GM19463 (cell line): ENCODE data around the gene FSIP1.
"Not testable (repeated sequence)": the region's sequence is repeated elsewhere in the genome, so short reads cannot be mapped to it uniquely, and the experiment has no call there.

Experiments
- ATAC-seq: cut with Tn5 transposase; IDR thresholded peaks from one replicate; pipeline ENCODE4 v1.9.1; 2021; ENCODE audit warnings: mild to moderate bottlenecking, moderate library complexity; ENCODE audit not compliant: unreplicated experiment

FSIP1 gene

DNA sequence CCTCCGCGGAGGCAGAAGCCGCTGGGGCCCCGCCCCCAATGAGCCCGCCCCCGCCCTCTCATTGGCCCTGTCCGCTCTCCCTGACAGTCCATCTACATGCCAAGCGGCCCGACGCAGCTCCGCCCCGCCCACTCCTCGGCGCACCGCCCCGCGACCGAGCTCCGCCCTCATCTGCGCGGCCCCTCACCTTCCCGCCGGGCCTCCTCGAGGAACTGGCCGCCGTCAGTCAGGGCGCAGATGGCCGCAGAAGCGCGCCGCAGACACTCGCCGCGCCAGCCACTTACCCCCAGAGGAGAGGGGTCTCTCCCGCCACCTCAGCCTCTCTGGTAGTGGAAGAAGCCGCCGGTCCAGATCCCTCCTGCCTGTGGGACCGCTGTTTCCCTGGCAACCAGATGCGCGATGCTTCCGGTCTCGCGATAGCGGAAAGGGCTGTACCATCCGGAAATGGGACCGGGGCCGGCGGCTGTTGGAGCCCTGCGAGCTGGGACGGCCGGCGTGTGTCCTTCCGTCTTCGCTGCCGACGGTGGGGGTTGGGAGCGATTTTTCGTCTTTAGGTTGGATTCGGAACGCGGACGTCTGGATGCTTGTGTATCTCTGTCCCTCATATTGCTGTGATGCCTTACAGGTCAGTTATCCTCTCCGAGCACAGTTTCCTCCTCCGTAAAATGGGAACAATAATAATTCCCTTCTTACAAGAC is at the start of gene FSIP1:
Gene FSIP1 (minus strand): TSS at position 401 of the 698 bp plus-strand sequence. CDS start 6,317 bp downstream, outside the sequence.
- peak; percentile 96 for ATAC-seq

DNA sequence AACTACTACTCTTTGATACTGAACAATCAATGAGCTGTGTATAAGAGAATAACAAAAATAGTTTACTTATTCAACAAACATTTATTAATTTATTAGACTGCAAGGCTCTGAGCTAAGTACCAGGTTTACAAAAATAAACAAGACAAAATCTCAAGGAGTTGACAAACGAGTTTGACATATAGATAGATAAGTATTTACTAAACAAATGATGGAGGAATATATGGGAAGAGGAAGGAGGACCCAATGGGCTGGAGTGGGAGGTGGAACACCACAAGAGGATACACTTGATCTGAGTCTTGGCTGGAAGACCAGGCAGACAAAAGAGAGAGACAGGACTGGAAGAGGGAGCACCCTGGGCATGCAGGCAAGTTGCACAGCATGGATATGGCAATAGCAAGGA is 47.5 kb upstream of the FSIP1 start:
- no peak for ATAC-seq

DNA sequence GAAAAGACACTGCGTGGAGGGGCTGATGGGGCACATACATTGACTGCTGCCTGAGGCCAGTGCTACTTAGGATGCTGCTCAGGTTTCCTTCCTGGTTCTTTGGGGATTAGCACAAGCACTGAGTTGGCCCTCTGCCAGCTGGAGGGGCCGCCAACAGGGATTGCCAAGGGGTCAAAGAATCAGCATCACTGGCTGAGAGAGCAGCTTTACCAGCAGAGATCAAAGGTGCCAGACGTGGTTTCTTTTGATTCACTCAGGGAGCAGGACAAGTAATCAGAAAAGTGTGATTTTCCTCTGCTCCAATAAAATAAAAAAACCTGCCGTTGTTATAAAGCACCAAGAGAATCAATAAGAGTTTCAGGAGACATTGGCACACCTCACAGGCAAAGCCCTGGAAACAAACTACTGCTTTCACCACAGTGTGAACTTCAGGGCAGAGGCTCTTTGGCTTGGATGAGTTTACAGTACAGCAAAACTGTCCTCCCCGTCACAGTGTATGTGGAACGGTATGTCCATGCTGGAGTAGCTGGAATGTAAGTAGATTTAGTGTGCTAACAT is 45.8 kb upstream of the FSIP1 start:
- no peak for ATAC-seq

DNA sequence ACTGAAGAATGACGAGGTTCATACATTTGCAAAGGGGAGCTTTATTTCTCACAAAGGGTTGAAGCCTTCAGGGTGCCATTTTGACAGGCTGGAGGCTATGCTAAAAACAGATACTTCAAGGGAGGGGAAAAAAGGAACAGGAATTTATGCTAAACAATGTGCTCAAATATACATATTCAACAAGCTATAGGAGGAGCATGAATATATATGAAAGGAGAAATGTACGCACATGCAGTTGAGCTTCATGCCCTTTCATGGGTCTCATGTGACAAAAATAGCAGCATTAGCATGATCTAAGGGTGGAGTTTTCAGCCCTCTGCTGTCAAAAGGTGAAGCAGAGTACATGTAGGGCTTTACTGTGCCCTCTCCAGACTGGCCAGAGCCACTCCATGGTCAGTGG is 44.3 kb upstream of the FSIP1 start:
- ATAC-seq, result no peak

DNA sequence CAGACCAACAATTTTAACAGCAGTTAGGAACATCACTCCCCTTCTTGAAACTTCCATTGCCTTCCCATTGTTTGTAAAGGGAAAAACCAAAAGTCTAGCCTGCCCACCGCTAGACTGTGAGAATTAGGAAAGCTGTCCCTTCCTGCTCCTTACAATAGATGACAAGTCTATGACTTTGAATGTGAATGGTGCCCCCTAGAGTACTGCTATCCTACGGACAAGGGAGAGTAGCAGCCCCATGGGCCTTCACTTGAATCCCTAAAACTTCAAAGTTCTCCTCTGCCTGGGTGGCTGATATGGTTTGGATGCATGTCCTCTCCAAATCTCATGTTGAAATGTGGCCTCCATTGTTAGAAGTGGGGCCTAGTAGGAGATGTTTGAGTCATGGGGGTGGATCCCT is 41.0 kb upstream of the FSIP1 start:
- ATAC-seq, result no peak

DNA sequence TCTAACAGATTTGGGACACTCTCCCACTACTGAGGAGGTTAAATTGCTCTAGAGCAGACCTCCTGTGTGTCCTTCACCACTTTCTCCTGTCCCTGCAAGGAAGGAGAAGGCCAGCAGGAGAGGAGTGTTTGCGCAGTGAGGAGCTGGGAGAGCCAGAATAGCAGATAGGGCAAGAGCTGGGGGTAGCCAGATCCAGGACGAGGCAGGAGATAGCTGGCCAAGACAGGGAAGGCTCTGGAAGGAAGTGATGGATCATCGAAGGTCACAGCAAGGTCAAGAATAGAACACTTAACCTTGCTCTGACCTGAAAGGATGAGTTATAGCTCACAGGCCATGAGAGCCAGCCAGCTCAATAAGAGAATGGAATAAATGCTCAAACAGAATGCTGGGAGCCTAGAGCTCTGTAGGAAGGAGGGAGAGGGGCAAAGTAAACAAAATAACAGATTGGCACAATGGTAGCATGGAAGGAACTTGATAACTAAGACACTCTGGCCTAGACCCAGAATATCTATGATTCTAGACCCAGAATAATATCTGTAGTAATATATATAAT is 37.5 kb upstream of the FSIP1 start:
- no peak for ATAC-seq

DNA sequence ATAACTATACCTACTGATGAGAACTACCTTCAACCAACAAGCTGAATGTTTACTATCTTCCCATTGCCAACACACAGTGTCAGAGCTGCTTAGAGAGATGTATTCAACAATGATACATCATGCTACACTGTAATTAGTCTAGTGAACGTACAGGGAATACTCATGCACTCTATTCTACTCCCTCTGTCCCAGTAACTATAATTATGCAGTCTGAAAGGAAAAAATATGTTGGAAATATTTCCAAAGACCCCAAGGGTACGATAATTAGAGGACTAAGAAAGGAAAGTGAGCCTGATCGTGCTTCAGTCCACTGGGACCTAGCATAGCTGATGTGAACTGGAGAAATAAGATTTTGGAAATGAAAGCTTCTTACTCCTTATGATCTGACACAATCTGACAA is 36.9 kb upstream of the FSIP1 start:
- ATAC-seq, result no peak

DNA sequence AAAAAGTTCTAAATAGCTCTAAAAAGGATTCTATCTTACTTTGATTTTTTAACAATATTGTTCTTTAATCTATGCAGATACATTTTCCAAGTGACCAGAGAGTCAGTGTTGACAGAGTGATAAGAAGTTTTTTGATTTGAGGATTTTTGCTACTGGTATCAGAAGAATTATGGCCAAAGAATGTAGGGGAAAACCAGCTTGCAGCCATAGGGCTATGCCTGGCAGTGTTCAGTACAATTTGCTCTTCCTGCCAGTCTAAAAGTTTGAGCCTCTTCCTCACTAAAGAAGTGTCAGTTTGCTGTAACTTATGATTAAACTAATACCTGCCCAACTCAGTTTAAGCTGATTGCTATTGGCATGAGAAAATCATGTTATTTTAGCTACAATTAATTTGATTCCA is 35.3 kb upstream of the FSIP1 start:
- ATAC-seq, result no peak

DNA sequence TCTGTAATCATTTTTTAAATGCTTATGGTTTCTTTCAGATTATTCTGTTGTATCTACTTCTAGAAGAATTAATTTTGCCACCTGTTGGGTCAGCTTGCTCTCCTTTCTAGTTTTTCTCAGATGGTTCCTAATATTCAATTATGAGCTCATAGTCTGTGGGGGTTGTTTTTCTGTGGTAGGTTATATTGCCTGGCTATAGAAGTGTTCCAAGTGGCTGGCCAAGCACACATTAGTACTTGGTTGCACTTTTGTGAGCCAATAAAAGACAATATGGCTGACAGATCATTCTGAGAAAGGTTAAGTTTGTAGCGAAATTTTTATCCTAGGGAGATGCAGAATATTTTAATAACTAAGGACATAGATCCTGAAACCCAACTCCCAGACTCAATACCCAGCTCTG is 31.8 kb upstream of the FSIP1 start:
- ATAC-seq, result no peak

DNA sequence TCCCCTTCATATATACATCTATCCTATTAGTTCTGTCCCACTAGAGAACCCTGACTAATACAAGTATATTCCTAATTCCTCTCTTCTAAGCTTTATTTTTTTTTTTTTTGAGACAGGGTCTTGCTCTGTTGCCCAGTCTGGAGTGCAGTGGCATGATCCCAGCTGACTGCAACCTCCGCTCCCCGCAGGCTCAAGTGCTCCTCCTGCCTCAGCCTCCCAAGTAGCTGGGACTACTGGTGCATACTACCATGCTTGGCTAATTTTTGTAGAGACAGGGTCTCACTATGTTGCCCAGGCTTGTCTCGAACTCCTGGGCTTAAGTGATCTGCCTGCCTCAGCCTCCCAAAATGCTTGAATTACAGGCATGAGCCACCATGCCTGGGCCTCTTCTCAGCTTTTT is 30.0 kb upstream of the FSIP1 start:
- not testable (repeated sequence) for ATAC-seq

DNA sequence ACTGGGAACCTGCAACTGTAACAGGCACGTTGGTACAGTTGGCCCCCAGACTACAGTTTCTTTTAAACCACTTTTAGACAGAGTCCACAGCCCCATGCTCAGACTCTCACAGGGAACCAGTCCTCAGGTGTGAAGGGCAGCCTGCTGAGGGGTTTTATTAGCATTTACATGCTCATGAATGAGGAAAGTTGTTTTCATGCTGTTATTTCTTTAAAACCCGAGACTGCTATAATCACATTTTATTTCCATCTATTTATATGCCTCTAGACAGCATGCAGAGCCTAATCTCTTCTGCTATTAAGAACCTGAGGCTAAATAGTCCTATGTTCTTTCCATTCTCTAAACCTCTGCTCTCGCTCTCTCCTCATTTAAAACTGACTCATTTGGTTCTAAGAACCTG is 26.3 kb upstream of the FSIP1 start:
- ATAC-seq, result no peak

DNA sequence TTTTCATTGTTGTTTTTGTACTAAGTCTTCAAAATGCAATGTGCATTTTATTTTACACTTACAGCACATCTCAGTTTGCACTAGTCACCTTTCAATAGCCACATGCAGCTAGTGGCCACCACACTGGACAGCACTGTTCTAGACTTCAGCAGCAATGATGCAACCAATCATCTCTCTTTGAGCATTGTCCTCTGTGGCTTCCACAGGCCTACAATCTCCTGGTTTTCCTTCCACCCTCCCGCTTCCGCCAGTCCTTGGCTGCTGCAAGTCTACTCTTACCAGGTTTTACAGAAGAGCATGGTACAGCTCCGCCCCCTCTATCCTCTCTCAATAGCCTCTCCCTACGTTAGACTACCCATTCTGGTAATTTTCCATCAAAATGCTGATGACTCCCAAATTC is 25.1 kb upstream of the FSIP1 start:
- no peak for ATAC-seq

DNA sequence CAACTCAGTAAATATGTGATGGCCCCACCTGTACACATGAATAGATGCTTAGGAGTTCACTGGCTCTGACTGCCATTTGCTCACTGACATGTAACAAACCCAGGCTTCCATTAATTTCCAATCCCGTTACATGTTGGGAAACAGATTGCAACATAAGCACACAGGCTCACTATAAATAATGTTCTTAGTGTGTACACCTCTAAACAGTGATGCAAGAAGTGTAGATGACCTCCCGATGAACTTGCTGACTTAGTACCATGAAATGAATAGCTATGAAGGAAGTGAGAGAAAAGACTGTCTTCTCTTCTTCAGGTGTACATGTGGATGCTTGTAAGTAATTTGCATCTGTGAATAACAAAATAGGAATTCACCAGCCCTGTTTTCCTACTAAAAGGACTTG is 21.4 kb upstream of the FSIP1 start:
- peak; percentile 75 for ATAC-seq

DNA sequence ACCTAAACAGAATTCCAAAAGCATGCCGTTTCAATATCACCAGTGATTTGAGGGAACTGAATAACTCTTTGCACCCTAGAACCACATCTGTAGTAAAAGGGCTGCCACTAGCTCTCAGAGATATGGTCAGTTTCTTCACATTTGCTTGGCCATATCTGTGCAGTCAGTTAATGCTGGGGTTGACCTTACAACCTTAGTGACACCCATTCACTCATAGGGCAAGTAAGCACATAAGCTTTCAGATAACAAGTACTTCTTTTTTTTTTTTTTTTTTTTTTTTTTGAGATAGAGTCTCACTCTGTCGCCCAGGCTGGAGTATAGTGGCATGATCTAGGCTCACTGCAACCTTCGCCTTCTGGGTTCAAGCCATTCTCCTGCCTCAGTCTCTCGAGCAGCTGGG is 20.4 kb upstream of the FSIP1 start:
- no peak for ATAC-seq

DNA sequence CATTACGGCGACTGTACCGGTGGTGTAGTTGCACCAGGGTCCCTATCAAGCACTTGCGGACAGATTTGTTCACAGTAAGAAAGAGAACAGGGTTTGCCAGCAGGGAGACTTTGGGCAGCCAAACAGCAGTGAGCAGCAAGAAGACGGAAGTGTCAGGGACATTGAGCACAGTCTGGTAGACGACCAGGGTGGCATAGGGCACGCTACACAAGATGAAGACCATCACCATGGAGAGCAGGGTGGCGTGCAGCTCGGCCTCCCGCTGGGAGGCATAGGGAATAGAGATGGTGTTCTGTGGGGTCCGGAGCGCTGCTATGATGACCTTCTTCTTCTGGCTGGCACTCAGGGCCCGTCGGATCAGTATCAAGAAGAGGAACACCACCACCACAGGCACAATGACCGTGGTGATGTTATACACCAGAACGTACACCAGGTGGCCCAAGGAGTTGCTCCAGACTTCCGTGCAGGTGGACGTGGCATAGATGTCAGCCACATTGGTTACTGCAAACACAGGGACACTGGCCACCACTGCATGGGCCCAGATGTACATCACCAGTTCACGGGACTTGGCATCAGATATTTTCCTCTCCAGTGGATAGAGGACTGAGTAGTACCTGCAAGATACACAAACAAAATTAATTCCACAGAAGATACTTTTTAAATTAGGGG is 19.1 kb upstream of the FSIP1 start:
- no peak for ATAC-seq

DNA sequence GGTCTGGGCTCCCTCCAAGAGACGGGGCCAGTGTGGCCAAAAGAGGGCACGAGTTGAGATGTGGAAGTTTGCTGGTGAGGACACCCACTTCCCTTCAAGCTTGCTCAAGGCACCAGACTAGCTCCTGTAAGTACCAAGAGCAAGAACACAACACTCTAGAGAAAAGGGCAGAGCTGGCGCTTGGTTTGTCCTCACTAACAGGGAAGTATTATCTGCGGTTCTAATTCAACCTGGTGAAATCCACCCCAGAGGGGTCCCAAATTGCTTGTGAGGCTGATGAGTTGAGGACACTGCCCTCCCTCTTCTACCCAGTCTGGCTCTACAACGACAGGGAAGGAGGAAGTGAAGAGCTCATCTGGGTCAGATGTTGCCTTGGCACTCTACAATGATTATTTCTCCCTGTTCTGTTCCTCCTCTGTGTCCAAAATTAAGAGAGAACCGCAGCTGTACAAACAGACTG is 16.9 kb upstream of the FSIP1 start:
- ATAC-seq, result no peak

DNA sequence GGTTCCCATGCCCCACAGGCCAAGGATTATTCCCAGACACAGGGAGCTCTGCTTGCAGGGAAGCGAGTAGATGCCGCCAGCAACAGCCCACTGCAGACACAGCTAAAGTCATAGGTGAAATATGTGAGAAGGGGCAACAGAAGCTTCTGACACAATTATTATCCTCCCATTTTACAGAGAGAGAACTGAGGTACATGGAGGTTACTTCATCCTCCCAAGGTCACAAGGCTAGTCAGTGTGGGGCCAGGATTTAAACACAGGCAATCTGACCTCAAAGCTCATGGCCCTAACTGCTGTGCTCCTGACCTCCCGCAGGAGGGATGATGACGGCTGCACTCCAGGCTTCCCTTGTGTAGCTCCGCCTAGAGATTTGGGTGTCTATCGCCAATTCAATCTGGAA is 15.7 kb upstream of the FSIP1 start:
- no peak for ATAC-seq

DNA sequence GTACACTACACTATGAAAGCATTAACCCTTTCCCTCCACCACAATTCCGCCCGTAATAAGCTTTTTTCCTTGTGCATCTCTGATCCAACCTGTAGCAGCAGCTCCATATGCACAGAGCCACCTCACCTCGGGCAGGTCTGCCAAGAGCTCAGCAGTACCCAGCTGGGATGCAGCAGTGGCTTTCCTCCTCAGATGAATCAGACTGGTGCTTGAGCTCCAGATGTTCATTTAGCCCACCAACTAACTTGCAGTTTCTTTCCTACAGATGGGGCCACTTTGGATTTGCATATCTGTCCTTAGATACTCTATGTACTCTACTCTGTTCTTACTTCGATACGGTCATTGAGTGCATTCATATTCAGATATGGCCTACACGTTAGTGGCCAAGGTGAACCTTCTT is 14.8 kb upstream of the FSIP1 start:
- no peak for ATAC-seq

DNA sequence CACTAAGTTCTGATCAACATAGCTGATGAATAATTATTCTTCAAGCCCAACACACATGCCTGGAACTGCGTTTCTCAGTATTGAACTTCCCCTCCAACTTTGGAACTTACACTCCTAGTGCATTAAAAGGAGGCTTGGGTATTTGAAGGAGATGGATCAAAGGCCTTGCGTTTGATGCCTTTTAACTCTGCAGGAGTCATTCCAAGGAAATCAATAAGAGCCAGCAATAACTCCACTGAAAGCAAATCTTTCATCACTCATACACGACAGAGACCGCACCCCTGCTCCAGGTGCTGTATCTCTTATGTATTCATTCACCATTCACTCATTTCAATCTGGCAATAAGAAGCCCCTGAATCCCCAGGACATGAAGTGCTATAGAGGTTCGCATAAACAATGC is 14.0 kb upstream of the FSIP1 start:
- no peak for ATAC-seq

DNA sequence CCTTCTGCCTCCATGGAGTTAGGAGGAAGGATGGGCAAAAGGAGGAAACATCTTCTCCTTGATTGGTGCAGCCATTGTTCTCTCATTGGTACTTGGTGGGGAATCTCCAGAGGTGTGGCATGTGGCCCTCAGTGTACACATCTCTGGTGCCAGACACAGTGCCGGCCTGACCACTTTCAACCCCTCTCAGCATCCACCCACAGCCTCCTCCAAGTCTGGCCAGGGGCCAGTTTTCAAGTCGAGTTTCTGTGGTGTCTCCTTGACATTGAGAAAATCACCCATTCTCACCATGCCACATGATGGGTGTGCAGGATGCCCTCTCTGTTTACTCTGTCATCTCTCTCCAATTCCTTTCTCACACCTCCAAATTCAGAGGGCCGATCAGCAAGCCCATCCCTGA is 12.8 kb upstream of the FSIP1 start:
- ATAC-seq, result peak; percentile 47

DNA sequence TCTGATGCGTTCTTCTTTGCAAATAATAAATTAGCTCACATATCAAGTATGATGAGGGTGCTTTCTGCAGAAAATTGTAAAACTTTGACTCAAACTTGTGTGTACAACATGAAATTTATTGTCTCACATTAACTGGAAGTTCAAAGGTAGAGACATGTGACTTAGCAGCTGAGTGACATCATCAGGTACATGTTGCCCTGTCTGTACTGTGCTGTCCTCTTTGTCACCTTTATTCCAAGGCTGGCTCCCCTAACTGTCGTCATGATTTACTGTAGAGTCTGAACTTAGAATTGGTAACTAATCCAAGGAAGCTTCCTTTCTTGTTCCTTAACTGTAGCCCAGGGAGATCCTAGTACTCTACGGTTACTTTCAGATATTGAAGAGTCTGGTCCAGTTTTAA is 12.3 kb upstream of the FSIP1 start:
- ATAC-seq, result no peak

DNA sequence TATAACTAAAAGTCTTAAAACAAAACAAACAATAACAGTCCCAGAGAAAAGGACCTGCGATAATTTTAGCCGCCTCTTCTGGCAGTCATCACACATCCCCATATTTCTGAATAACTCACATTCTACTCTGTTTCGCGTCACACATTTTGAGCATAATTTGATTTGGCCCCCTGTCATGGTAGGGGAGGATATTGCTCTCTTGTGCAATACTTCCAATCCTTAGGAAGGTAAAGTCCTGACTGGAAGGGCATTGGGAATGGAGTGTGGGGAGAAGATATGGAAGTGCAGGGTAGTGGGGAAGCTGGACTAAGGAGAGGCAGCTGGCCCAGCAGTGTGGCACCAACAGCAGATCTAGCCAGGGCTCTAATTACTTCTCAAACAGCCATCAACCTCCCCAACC is 11.3 kb upstream of the FSIP1 start:
- no peak for ATAC-seq
